NB4 (cell line): ENCODE results near the gene TTC8.

Experiments
- MYC ChIP-seq: IDR thresholded peaks from 2 replicates; pipeline ENCODE4 v1.6.1; 2011; ENCODE audit warnings: low read depth, low read length
- POLR2A ChIP-seq: IDR thresholded peaks from 2 replicates; pipeline ENCODE4 v1.6.1; 2011; ENCODE audit warnings: mild to moderate bottlenecking; ENCODE audit not compliant: insufficient read length; ENCODE audit errors: extremely low read depth
- TF ChIP-seq, protein P1 (sequence below): IDR thresholded peaks from one replicate; pipeline ENCODE4 v1.5.1; 2012; ENCODE audit warnings: low read depth, low read length
- TF ChIP-seq, protein P2 (sequence below): IDR thresholded peaks from 2 replicates; pipeline ENCODE4 v1.6.1; 2011; ENCODE audit warnings: low read depth, low read length

DNA sequence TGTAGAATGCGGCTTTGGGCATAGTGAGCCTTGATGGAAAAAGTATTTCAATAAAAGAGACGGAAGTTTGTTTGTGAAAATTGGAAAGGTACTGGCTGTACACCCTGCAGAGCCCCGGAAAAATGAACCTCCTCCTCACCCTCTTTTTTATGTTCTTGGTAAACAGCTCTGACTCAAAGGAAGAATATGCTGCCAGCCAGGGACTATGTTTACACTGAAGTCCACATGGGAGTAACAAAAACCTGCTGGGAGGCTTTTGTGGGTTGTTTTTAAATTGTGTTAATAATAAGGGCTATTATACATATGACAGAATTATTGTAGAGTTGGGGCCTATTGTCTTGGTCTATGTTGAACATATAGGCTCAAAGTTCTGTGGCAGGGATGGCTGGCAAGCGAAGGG, 70.7 kb downstream of the TTC8 start:
- TF ChIP-seq, protein P1, sequence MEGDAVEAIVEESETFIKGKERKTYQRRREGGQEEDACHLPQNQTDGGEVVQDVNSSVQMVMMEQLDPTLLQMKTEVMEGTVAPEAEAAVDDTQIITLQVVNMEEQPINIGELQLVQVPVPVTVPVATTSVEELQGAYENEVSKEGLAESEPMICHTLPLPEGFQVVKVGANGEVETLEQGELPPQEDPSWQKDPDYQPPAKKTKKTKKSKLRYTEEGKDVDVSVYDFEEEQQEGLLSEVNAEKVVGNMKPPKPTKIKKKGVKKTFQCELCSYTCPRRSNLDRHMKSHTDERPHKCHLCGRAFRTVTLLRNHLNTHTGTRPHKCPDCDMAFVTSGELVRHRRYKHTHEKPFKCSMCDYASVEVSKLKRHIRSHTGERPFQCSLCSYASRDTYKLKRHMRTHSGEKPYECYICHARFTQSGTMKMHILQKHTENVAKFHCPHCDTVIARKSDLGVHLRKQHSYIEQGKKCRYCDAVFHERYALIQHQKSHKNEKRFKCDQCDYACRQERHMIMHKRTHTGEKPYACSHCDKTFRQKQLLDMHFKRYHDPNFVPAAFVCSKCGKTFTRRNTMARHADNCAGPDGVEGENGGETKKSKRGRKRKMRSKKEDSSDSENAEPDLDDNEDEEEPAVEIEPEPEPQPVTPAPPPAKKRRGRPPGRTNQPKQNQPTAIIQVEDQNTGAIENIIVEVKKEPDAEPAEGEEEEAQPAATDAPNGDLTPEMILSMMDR: no peak
- TF ChIP-seq POLR2A (no peak), MYC (no peak)
- TF ChIP-seq, protein P2, sequence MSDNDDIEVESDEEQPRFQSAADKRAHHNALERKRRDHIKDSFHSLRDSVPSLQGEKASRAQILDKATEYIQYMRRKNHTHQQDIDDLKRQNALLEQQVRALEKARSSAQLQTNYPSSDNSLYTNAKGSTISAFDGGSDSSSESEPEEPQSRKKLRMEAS: no peak
